Colon (tissue), 2 donors: Measurements from ENCODE around the gene FLNC.

Source experiments
- FAIRE-seq: peaks from 2 replicates; lab custom pipeline; 2012; peaks lifted over from hg19 to GRCh38; lab: Jason Lieb, UNC
- donor health status: control.
- donor health status: control.

Gene FLNC

DNA sequence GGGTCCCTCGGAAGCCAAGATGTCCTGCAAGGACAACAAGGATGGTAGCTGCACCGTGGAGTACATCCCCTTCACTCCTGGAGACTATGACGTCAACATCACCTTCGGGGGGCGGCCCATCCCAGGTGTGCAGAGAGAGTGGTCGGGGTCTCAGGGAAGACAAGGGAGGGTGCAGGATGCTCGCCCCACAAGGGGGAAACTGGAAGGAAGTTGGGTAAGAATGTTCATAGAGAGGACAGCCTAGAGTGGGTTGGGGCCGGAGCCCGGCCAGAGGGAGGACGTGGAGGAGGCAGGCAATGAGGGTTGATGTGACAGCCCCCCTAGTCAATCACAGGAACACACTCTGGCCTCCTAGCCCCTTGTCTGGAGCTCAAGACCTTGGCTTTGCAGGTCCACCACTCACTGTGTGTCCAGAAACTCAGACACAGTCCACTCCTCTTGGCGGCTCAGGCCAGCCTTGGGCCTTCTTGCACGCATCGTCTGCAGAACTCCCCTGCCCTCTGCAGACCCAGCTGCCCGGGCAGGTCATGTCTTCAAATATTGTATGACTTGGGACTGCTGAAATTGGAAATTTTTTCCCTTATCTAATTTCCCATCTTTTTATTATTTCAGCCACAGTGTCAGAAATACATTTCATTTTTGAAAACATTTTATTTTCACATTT, 16.7 kb downstream of the FLNC start:
- no peak for FAIRE-seq

DNA sequence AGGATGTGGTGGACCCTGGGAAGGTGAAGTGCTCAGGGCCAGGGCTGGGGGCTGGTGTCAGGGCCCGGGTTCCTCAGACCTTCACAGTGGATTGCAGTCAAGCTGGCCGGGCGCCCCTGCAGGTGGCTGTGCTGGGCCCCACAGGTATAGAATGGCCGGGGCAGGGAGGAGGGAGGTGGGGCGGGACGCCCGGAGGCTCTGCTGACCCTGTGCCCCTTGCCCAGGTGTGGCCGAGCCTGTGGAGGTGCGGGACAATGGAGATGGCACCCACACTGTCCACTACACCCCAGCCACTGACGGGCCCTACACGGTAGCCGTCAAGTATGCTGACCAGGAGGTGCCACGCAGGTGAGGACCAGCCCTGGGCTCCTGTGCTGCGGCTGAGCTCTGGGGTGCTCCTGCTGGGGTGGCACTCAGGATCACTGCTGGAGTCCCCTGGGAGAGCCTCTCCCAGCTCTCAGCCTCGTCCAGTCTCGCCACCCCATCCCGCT, 17.6 kb downstream of the FLNC start:
- no peak for FAIRE-seq

DNA sequence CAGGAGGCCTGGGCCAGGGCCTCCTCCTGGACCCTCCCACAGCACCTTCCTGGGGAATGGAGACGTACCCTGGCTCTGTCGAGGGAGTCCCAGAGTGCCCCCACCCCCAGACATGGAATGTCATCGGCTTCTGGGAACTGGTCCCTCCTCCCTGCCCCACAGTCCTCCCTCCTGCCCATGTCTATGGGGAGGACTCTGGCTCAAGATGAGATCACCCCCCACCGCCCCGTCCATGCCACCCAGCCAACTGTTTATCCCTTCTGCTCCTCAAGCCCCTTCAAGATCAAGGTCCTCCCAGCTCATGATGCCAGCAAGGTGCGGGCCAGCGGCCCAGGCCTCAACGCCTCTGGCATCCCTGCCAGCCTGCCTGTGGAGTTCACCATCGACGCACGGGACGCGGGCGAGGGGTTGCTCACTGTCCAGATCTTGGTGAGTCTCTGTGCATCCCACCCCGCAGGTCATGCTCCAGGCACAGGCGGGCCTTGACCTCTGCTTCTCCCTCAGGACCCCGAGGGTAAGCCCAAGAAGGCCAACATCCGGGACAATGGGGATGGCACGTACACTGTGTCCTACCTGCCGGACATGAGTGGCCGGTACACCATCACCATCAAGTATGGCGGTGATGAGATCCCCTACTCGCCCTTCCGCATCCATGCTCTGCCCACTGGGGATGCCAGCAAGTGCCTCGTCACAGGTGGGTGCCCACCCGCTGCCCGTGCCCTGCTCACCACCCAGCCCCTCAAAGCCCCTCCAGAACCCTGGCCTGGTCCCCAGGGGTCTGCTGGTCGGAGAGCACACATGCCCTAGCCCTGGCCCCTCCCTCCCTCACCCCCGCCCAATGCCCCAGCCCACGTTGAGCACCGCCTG, 18.3 kb downstream of the FLNC start:
- no peak for FAIRE-seq

DNA sequence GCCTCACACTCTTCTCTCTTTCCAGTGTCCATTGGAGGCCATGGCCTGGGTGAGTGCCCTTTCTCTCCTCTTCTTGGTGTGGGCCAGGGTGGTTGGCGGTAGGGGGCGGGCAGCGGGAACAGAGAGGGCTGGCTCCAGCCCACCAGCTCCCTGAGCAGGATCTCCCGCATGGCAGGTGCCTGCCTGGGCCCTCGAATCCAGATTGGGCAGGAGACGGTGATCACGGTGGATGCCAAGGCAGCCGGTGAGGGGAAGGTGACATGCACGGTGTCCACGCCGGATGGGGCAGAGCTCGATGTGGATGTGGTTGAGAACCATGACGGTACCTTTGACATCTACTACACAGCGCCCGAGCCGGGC, 18.9 kb downstream of the FLNC start:
- no peak for FAIRE-seq

DNA sequence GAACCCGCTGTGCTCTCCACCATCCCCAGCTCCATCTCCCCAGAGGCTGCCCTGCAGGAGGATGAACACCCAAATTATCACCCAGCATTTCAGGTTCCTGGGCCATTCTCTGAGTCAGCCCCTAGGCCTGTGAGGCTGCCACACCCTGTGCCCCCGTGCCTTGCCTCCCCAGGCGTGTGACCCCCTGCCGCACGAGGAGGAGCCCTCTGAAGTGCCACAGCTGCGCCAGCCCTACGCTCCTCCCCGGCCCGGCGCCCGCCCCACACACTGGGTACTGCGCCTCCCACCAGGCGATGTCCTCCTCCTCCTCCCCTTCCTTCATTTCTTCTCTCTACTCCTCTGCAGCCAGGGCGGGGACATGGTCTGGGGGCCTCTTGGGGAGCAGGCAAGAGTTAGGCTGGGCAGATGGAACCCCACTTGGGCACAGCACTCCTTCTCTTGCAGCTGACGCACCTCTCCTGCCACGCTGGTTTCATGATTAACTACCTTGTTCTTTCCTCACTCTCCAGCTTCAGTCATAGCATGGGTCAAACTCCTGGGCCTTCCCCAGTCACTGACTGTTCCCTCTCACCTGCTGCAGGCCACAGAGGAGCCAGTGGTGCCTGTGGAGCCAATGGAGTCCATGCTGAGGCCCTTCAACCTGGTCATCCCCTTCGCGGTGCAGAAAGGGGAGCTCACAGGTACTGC, 19.7 kb downstream of the FLNC start:
- no peak for FAIRE-seq

DNA sequence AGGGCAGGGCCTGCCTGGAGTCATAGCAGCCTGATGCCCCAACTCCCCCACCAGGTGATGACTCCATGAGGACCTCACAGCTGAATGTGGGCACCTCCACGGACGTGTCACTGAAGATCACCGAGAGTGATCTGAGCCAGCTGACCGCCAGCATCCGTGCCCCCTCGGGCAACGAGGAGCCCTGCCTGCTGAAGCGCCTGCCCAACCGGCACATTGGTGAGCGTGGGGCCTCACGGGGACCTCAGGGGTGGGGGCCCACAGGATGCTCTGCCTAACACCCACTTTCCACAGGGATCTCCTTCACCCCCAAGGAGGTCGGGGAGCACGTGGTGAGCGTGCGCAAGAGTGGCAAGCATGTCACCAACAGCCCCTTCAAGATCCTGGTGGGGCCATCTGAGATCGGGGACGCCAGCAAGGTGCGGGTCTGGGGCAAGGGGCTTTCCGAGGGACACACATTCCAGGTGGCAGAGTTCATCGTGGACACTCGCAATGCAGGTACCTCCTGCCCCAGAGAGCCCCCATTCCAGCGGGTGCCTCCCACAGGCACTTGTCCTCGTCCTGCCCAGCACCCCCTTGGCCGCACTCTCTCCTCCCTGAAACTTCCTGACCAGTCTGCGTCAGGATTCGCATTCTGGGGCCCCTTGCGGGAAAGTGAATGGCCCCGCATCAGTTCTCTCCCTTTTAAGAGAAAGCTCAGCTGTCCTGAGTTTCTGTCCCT, 22.5 kb downstream of the FLNC start:
- FAIRE-seq = no peak

DNA sequence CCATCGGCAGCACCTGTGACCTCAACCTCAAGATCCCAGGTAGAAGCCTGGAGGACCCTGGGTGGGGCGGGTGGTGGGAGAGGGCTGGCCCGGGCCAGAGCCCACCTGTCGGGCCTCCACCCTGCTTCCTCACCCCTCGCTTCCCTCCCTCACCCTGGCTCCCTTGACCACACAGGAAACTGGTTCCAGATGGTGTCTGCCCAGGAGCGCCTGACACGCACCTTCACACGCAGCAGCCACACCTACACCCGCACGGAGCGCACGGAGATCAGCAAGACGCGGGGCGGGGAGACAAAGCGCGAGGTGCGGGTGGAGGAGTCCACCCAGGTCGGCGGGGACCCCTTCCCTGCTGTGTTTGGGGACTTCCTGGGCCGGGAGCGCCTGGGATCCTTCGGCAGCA, 23.6 kb downstream of the FLNC start:
- no peak for FAIRE-seq

DNA sequence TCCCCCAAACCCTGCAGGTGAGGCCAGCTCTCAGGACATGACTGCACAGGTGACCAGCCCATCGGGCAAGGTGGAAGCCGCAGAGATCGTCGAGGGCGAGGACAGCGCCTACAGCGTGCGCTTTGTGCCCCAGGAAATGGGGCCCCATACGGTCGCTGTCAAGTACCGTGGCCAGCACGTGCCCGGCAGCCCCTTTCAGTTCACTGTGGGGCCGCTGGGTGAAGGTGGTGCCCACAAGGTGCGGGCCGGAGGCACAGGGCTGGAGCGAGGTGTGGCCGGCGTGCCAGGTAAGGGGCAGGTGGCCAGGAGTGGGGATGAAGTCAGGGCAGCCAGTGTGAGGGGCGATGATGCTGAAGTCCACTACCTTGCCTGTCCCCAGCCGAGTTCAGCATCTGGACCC, 24.2 kb downstream of the FLNC start:
- FAIRE-seq = no peak

DNA sequence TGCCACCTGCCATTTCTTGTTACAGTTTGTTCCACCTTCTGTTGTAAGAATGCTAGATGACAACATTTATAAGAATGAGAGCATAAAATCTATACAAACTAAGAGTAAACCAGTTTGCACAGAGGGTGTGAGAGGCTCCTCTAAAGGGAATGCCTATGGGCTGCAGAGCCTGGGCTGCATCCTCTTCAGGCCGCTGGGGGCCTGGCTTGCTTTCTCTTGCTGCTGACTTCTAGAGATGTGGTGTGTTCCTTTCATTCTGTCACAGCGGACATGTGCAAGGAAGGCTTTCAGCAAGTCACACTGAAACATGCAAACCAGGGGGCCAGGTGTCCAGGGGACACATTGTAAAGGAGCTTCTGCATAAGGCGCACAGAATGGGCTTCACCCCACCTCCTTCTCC, 25.4 kb downstream of the FLNC start:
- no peak for FAIRE-seq

DNA sequence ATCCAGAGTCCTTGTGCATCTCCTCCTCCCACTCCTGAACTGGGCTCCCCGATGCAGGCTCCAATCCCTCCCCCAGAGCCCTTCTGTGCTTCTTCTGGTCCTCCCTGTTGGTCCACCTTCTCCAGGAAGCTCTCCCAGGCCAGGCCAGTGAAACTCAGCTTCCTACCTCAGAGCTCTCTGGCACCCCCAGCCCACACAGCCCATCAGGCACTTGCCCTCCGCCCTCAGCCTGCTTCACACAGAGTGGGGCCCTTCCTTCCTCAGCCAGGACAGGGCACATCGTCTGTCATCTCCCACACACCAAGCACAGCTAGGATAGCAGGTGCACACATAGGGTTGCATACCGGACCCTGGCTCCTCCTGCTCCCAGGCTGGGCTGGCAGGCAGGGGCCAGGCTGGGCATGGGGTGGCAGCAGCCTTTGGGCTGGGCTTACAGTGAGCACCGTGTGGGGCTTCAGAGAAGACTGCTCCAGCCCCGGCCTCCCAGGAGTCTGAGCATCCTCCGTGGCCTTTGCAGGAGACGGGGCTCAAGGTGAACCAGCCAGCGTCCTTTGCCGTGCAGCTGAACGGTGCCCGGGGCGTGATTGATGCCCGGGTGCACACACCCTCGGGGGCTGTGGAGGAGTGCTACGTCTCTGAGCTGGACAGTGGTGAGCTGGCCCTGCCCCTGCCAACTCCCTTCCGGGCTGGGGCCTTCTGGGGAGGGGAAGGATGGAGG, 26.0 kb downstream of the FLNC start:
- FAIRE-seq = no peak

DNA sequence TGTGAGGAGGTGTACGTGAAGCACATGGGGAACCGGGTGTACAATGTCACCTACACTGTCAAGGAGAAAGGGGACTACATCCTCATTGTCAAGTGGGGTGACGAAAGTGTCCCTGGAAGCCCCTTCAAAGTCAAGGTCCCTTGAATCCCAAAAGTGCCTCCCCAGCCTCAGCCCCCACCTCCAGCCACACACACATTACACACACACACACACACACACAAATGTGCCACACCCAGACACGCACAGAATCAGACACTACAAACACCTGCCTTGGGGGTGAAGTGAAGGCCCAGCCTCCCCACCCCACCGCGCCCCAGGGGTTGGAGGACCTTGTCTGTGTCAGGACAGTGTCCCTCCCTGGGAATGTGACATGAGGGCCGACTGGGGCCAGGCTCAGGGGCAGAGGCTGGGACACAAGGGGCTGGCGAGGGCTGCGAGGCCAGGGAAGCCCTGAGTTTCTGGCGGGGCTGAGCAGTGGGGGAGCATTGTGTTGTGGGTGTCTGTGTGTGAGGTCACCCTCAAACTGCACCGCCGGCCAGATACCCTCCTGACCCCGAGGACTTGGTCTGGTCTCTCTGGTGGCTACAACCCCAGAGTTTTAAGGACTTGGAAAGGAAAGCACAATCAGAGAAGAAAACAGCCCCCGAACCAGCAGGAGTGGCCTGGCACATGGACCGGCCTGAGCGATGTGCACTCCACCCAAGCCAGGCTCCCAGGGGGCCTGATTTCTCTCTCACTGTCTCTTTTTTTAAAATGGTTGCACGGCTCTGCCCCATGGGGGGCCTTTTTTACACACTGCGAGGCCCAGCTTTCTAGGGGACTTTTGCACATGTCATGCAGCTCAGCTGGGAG, 28.4 kb downstream of the FLNC start:
- no peak for FAIRE-seq

DNA sequence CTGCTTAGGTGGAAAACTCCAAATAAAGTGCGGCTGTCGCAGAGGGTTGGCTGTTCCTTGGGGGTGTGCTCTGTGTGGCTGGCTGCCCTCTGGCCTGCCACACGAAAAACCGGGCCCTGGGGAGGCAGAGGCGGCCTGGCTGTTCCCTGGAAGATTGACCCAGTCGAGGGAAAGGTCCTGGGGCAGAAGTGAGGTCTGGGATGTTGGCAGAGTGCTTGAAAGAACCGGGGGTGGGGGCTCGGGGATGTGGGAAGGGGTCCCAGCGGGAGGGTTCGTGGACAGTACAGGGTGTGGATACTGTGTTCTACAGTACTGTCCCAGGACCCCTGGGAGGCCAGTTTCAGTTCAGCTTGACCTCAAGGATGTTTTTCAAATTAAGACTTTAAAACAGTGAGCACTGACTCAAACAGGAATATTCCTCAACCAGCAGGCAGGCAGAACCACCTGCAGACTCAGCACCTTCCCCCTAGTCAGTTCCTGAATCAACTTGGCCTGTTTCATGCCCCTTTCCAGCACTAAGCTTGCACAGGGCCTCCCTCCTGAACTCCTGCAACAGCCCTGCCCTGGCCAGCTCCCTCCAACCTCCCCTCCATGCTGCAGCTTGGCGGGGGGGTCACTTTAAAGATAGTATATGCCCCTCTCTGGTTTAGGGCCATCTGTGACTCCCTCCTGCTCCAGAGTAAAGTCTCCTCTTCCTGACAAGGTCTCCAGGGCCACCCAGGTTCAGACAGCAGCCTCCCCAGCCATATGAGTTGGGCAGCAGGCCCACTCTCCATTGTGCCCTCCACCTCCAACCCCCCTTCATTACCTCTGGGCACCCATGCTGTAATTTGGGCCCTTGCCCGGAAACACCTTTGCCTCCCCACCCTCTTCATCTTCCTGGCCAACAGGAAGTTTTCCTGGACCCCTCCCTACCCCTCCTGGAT, 29.3 kb downstream of the FLNC start:
- no peak for FAIRE-seq

DNA sequence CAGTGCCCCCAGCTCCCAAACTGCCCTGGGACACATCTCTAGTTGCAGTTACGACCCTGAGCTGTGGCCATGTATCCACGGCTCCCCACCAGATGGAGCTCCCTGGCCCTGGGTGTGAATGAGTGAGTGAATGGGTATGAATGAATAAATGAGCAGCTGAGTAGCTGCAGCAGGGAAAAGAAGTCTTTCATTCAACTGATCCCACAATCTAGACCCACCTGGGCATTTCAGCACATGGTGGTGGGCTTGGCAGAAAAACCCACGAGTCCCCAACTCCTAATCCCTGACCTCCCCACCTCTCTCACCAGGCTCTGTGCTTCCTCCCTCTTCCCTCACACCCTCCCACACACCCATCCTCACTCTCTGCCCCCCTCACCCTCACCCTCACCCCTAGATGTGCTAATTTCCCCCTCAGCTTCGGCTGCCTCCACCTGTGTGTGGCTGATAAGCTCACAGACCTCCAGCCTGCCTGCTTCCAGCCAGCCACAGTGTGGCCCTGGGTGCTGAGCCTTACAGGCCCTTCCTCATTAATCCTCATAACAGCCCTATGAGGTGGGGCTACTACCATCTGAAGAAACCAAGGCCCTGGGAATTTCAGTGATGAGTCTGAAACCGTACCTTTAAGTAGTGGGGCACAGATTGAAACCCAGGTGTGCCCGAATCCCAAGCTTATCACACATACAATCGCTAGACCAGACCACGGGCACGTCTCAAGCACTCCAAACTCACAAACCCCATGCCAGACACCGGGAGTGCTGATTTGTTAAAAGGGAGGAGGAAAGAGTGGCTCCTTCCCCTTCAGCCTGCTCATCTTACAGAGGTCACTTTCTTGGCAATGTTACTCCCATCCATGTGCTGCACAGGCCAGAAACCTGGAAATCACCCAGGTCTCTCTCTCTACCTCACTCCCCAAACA, 30.2 kb downstream of the FLNC start:
- no peak for FAIRE-seq

DNA sequence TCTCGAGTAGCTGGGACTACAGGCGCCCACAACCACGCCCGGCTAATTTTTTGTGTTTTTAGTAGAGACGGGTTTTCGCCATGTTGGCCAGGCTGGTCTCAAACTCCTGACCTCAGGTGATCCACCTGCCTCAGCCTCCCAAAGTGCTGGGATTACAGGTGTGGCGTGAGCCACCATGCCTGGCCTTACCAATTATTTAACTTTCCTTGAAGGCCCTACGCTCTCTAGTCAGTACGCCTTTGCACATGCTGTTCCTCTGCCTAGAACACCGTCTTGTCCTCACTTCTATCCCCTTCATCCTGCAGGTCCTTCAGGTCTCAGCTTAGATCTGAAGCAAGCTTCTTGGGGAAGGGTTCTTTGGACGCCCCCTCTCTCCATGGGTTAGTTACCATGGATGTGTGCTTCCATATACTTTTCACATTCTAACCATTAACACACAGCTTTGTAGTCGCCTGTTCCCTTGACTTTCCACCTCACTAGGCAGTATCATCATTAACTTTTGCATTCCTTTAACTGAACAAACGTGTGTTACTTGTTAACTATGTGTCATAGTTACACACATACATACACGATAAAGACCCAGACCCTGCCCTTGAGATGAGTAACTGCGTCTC, 31.9 kb downstream of the FLNC start:
- no peak for FAIRE-seq

DNA sequence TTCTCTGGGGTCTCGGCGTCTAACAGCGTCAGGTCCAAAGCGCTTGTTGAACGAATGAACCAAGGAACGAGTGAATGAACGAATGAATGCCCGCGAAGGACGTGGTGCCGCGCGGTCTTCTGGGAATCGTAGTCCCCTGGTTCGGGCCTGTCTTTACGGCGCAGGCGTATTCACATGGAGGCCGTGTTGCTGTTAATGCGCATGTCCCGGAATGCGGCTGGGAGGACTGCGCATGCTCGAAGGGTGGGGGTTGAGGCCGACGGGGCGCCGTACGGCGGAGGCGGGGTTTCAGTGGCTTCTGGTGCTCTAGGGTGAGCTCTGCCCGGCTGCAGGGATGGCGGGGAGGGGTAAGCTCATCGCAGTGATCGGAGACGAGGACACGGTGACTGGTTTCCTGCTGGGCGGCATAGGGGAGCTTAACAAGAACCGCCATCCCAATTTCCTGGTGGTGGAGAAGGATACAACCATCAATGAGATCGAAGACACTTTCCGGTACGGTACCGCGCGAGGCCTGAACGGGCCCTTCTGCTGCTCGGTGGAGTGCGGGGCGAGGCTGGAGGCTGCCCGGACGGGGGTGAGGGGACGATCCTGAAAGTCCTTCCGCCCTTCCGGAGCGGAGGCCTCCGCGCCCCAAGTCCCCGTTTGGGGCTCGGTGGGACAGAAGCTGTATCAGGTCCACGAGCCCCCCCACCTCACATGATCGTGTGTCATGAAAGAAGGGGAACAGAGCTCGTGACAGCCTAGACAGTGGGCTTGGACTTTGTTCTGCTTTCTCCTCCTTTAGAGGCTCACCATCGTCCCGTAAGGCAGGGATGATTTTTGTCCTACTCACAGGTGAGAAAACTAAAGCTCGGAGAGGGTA, 32.6 kb downstream of the FLNC start, which contains the start of gene ATP6V1F:
Gene ATP6V1F (plus strand): TSS at position 286 of the 862 bp plus-strand sequence. CDS start 49 bp downstream, at position 335.
- FAIRE-seq = peak; percentile 49

DNA sequence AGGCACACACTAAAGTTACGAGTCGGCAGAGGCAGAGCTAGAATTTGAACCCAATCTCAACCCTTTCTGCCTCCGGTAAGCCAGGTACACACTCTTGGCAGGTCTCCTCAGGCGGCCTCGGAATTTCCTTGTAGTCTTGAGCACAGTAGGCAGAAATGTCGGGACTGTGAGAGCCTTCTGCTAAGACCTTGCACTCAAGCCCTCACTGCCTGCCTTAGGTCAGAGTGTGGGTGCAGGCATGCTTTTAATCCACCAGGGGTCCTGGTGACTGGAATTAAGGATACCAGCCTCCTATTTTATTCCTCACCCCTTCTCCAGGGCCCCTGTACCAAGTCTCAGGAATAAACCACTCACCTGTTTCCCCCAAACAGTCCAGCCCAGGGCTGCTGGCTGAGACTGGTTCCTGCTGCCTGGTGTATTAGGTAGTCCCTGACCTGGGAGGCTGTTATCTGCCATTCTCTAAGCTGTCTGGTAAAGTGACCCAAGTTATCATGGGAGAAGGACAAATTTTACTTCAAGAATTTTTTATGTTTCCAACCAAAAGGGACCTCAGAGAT, 33.3 kb downstream of the FLNC start:
- FAIRE-seq = no peak

DNA sequence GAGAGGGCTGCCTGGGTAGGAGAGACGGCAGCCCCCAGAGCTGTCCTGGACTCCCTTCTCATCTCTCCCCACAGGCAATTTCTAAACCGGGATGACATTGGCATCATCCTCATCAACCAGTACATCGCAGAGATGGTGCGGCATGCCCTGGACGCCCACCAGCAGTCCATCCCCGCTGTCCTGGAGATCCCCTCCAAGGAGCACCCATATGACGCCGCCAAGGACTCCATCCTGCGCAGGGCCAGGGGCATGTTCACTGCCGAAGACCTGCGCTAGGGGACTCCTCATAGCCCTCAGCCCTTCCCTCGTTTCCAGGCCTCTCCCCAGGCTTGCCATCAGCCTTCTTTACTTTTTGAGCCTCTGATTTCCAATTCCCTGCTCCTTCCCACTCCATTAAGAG, 35.1 kb downstream of the FLNC start:
- no peak for FAIRE-seq
